MV-4-11 (cell line): ENCODE data around the gene BUB3.
"Not testable (repeated sequence)": the region's sequence is repeated elsewhere in the genome, so short reads cannot be mapped to it uniquely, and the experiment has no call there.

Source experiments
- DNase-seq: peaks from one replicate; lab custom pipeline; 2025; lab: John Stamatoyannopoulos, UW

Gene BUB3

DNA sequence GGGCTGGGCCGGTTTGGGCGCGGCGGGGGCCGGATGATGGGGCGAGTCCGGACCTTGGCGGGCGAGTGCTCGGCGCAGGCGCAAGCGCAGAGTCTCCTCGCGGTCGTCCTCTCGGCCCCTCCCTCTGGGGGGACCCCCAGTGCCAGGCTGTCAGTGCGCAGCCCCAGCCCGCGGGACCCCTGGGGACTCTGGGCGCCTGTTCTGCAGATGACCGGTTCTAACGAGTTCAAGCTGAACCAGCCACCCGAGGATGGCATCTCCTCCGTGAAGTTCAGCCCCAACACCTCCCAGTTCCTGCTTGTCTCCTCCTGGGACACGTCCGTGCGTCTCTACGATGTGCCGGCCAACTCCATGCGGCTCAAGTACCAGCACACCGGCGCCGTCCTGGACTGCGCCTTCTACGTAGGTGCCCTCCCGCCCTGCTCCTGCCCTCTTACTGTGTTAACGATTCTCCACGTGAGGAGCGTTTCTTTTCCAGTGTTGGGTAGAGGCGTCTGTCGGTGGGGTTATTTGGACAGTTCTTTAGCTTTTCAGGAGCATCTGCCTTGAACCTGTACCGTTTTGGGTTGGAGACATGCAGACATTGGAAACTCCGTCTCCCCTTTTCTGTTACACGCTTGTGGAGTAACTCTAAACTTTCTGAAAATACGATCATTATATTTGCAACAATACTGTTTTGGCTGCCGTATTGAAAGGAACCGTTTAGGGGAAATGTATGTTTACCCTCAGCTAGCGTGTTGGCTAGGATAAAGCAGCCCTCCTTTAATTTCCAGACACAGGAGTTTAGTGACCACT is 706 bp downstream of the BUB3 start:
- DNase-seq = no peak

- DNase-seq = no peak
Measured at GRCh38 chr10:123156078-123156477, 1.9 kb downstream of the BUB3 start.

- peak; percentile 31 for DNase-seq
Measured at GRCh38 chr10:123157210-123157609, 3.0 kb downstream of the BUB3 start.

DNA sequence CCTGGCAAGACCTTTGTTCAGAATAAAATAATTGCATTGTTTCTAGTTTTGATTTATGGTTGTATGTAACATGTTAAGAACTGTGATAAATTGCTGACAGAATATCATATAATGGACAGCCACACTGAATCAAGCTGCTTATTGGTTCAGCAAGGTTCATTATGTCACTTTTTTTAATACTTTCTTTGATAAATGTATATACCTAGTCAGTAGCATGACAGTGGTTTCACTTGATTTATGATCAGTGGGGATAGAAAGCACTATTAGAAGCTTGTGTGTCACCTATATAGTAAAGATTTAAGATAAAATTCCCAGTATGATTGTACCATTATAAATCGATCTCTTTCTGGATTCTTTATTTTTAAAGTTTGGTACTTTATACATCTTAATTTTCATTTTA is 4.5 kb downstream of the BUB3 start:
- DNase-seq = no peak

- DNase-seq = no peak
Measured at GRCh38 chr10:123160311-123160980, 6.2 kb downstream of the BUB3 start.

DNA sequence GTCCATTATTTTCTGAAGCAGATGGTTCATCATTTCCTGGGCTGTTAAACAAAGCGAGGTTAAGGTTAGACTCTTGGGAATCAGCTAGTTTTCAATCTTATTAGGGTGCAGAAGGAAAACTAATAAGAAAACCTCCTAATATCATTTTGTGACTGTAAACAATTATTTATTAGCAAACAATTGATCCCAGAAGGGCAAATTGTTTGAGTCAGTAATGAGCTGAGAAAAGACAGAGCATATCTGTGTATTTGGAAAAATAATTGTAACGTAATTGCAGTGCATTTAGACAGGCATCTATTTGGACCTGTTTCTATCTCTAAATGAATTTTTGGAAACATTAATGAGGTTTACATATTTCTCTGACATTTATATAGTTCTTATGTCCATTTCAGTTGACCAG is 10.1 kb downstream of the BUB3 start:
- DNase-seq = no peak

DNA sequence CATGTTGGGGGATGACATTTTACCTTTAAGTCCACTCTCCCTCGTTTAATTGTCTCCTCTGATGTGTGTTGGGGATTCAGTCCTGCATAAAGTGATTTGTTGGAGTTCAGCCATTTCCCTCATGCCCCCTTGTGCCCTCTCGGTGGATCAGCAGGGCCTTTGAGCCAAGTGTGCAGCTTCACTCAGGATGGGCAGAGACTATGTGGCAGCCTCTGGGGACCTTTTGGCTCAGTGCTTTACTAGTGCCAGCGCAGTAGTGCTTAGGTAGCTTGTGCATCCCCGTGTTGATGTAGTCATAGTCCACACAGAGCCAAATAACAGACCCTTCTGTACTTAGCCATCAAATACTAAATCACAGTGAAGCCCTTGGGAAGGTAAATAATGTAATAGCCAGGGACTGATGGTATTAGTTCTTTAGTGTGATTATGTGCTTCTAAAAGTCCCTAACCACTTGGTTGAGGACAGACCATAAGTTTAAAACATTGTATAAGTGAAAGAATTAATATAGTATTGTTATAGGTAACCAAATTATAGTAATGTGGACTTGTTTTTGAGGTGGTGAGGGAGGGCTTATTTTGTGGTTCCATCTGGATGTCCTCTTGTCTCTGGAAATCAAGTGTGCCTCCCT is 11.4 kb downstream of the BUB3 start:
- no peak for DNase-seq

GRCh38 chr10:123166618-123167017 is 12.4 kb downstream of the BUB3 start:
- DNase-seq = no peak

- DNase-seq = no peak
Measured at GRCh38 chr10:123170961-123171360, 16.8 kb downstream of the BUB3 start.

- not testable (repeated sequence) for DNase-seq
Measured at GRCh38 chr10:123171616-123172015, 17.4 kb downstream of the BUB3 start.

GRCh38 chr10:123175389-123176387 is 21.5 kb downstream of the BUB3 start:
- DNase-seq = peak; percentile 24

GRCh38 chr10:123178390-123178789 is 24.2 kb downstream of the BUB3 start:
- not testable (repeated sequence) for DNase-seq

GRCh38 chr10:123180101-123181090 is 26.2 kb downstream of the BUB3 start:
- DNase-seq = no peak

- no peak for DNase-seq
Measured at GRCh38 chr10:123183724-123184123, 29.5 kb downstream of the BUB3 start.

GRCh38 chr10:123187781-123188180 is 33.6 kb downstream of the BUB3 start:
- no peak for DNase-seq

- DNase-seq = no peak
Measured at GRCh38 chr10:123191886-123192285, 37.7 kb downstream of the BUB3 start.

GRCh38 chr10:123194056-123194455 is 39.9 kb downstream of the BUB3 start:
- no peak for DNase-seq

DNA sequence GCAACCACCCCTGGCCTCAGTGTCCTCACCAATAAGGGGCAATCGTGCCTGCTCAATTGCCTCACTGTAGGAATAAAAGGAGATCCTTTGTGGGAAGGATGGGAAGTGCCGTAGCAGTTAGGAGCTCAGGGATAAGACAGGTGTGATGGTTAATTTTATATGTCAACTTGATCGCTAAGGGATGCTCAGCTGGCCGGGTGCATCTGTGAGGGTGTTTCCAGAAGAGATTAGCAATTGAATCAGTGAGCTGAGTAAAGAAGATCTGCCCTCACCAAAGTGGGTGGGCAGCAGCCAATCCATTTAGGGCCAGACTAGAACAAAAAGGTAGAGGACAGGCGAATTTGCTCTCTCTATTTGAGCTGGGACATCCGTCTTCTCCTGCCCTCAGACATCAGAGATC is 46.3 kb downstream of the BUB3 start:
- DNase-seq = no peak

GRCh38 chr10:123202506-123202905 is 48.3 kb downstream of the BUB3 start:
- DNase-seq = no peak

GRCh38 chr10:123203393-123204126 is 49.4 kb downstream of the BUB3 start:
- DNase-seq = no peak
